SIG-M5 (cell line): ENCODE data around the gene ITGB2.

Experiments used
- DNase-seq: peaks from one replicate; lab custom pipeline; 2025; lab: John Stamatoyannopoulos, UW

Gene ITGB2

DNA sequence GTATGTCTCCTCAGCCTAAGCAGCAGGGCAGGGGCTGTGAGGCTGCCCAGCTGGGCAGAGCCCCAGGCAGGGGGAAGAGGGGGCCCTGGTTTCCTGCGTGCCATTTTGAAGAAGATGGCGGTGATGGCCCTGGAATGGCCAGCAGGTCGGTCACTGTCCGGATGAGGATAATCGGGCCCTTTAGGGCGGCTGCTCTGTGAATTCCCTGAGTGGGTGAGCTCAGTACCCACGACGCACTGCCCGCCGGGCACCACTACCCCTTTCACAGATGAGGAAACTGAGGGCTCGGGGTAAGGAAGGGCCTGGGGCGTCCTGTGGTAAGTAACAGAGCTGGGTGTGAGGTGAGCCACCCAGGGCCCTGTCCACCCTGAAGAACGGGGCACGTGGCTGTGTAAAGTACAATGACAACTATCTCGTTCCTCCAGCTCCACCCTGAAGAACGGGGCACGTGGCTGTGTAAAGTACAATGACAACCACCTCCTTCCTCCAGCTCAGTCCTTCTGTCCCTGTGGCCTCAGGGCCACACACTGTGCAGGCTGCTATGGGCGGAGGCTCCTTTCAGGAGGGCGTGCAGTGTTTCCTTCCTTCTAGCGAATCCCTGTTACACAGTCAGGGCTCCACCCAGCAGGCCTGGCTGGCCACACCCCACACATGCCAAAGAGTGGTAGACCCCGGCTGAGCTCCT, 23.2 kb downstream of the ITGB2 start:
- DNase-seq, result no peak

DNA sequence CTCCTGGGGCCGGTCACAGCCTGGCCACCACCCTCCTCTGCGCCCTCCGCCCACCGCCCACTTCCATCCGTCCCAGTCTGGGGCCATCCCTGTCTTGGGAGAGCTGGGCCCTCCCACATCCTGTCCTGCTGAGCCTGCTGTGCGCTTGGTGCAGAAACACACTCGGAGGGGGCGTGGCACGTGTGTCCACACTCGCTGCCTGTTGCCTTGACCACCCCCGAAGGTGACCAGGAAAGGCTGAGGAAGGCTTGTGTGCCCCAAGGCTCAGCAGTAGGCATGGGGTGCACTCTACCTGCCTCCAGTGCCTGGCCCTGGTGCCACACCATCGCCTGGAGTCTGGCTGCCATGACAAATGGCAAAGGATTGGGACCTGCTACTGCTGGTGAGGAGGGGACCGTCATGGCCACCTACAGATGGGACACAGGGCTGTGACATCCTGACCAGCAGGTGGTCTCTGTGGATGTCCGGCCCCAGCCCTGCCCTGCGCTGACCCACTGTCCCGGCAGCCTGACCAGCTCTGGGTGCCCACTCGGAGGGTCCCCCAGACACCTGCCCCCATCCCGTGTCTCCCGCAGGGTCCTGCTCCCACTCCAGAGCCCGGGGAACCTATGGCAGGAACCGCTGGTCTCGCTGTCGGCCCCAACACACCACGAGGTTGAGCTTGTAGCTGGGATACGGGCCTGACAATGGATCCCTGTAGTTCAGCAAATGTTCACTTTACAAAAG, 24.0 kb downstream of the ITGB2 start:
- DNase-seq, result no peak

DNA sequence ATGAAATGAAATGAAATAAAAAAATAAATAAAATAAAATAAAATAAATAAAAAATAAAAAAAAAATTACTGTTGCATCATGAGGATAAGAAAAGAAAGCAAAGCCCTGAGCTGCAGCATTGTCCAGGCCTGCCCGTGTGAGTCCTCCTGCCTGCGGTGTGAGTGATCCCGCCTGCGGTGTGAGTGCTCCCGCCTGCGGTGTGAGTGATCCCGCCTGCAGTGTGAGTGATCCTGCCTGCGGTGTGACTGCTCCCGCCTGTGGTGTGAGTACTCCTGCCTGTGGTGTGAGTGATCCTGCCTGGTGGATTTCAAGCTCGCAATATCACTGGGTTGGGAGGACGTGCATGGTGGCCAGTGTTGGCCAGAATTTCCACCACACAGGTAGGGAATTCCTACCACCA, 24.8 kb downstream of the ITGB2 start:
- DNase-seq, result no peak

DNA sequence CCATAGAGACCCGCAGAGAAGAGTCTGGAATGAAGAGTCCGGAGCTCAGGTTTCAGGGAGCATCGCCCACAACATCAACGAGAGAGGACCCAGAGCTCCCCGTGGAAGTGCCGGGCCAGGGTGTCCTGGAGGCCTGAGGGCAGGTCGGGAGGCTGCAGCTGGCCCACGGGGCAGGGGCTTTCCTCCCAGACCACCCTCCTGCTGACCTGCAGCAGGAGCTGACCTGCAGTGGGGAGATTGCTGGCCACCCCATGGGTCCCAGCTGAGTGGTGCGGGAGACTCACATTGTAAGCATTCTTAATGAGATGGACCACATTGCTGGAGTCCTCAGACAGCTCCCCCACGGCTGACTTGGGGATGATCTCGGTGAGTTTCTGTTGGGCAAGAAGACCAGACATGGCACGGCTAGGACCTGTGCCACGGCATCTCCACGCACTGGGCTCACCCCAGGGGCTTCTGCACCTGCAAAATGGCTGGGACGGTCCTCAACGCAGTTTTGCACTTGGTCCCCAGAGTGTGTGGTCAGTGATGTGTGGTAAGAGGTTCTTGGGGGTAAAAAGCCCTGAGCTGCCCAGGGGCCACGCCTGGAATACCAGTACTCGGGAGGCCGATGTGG, 25.9 kb downstream of the ITGB2 start:
- no peak for DNase-seq

DNA sequence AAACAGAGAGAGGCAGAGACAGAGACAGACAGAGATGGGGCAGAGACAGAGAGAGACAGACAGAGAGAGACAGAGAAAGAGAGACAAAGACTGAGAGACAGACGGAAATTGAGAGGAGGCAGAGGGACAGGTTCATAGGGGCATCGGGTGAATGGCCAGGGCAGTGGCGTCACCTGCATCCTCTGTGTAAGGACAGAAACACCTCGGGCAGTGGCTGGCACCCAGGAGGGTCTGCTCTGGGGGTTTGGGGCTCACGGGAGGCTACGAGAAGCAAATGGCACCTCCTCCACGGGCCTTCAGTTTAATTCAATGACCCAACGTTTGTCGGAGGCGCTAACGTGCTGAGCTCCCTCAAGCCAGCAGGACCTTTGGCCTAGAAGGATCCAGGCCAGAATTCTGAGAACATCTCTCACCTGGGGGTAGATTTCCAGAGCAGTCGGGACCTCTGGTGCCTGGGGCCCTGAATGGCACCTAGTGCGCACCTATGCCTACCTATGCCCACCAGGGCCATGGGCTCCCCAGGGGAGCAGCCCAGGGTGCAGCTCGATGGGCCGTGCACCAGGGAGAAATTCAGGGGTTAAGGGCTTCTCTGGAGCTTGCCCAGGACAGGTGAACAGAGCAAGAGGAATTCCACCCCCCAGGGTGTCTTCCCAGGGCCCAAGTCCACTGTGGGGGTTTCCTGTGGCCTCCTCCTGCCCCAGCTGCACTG, 26.6 kb downstream of the ITGB2 start:
- DNase-seq, result no peak

DNA sequence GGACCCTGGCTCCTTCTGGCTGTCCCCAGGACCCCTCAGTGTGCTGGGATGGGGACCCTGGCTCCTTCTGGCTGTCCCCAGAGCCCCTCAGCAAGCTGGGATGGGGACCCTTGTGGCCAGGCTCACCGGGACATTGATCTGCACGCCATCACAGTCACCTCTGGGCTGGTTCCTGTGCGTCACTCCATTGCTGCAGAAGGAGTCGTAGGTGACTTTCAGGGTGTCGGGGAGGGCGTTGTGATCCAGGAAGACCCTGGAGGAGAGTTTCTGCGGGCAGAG, 27.5 kb downstream of the ITGB2 start:
- no peak for DNase-seq

DNA sequence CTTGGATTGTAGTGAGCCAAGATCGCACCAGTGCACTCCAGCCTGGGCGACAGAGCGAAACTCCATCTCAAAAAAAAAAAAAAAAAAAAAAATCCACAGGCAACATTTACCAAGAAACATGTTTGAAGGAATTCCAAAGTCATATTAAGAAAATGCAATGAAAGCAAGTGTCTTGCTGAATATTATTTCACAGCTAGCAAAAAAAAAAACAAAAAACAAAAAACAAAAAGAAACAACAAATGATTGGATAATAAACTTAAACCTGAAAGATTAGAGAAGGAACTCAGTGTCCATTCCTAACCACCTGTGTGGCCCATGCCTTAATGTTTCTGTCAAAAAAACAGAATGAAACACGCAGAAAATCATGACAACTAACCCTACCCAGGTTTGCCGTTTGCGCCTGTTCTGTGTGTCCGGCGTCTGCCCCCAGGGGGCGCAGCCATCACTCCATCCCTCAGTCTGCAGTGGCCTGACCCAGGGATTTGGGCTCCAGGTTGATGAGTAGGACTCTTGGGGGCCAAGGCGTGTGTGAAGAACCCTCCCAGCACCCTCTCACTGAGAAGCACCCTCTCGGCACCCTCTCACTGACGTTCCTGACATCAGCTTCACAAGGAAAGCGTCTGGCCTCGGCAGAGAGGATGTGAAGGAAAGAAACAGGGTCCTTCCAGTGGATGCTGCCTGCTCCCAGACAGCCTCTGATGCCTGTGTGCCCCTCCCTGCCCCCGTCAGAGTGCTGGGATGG, 28.0 kb downstream of the ITGB2 start:
- DNase-seq, result no peak

DNA sequence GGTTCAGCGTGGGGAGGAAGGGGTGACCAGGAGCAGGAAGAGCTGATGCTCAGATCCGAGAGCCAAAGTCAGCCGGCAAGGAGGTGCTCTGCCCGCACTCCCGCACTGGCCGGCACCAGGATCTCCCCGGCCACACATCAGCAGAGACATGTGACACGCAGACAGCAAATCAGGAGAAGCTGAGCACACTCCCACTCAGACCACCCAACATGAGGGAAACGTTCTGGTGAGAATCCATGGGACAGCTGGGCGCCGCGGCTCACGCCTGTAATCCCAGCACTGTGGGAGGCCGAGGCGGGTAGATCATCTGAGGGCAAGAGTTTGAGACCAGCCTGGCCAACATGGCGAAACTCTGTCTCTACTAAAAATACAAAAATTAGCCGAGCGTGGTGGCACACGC, 28.6 kb downstream of the ITGB2 start:
- no peak for DNase-seq

DNA sequence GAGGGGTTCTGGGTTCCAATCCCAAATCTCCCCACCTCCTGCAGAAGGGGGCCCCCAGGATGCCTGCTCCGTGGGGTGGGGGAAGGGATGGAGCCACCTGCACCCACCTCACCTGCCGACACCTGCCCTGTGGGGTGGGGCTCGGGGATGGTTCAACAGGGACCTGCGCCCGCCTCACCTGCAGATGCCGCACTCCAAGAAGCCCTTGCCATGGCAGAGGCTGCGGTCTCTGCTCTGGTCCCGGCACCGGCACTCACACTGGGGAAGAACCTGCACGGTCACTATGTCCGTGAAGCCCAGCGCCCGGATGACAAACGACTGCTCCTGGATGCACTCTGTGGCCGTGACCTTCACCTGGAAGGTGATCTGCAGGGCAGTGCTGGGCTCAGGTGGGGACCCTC, 29.1 kb downstream of the ITGB2 start:
- DNase-seq, result no peak

DNA sequence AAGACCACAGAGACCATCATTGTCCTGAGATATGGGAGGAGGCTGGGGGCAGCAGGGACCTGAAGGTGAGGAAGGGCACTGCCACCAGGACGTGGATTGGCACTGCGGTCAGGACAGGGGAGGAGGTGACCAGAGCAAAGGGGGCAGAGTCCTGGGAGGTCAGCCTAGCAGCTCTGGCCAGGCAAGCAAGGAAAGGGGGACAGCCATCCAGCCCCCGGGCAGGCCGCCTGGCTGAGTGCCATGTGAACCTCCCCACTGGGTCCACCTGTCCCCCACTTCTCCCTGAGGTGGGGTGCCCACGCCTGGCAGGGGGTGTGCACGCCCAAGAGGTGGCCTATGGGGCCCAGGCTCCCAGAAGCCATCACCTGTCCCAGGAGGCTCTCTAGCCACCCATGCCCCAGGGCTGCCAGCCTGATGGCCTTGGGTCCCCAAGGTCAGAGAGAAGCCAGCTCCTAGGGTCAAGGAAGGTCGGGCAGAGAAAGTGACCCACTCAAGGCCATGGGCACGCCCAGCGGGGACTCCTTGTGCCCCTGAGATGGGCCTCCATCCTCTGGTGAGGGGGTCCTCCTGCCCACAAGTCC, 29.6 kb downstream of the ITGB2 start:
- DNase-seq, result no peak

DNA sequence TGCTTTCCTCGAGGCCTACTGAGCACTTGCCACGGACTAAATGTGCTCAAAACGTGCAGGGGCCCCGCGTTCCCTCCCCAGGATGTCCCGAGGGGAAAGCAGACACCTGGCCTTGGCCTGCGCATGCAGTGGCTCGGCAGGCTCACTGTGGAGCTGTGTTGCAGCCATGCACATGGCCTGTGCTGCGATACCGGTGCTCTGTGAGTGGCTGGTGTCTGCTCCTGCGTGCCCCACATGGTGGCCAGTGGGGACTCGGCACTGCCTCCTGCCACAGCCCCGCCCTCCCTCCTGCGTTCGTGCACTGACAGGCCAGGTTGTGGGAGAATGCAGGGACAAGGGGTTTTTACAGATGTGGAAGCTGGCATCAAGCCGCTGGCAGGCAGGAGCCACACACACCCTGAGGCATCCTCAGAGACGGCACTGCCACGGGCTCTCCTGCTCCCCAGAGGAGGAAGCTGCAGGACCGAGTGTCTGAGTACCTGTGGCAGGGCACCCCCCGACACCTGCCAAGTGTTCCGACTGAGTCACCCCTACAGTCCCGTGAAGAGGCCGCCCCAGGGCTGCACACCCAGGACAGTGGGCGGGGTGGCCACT, 30.3 kb downstream of the ITGB2 start:
- DNase-seq, result no peak

DNA sequence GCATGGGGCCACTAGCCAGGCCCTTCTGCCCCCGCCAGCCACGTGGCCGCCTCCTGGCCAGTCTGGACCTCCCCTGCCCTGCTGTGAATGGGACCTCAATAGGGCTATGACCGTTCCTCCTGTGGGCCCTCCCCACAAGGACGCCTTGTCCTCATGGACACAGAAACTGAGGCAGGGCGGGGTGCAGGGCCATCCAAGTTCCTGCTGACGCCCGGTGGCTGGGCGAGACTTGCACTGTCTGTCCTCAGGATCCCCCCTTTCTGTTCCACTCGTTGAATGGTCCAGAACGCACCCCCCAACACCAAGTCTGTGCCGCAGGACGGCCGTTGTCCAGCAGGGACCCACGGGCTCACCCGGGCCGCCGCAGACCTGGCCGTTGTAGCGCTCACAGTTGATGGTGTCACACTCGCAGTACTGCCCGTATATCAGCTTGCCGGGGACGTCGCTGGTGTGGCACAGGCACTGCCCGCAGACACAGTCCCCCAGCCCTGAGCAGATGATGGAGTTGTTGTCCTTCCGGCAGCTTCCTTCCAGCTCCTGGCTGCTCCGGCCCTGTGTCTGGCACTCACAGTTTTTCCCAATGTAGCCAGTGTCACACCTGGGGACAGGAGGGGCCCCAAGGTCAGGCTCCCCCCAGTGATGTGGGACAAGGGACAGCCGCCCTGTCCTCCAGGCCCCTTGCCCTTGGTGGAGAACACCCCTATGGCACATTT, 30.9 kb downstream of the ITGB2 start:
- DNase-seq, result no peak

DNA sequence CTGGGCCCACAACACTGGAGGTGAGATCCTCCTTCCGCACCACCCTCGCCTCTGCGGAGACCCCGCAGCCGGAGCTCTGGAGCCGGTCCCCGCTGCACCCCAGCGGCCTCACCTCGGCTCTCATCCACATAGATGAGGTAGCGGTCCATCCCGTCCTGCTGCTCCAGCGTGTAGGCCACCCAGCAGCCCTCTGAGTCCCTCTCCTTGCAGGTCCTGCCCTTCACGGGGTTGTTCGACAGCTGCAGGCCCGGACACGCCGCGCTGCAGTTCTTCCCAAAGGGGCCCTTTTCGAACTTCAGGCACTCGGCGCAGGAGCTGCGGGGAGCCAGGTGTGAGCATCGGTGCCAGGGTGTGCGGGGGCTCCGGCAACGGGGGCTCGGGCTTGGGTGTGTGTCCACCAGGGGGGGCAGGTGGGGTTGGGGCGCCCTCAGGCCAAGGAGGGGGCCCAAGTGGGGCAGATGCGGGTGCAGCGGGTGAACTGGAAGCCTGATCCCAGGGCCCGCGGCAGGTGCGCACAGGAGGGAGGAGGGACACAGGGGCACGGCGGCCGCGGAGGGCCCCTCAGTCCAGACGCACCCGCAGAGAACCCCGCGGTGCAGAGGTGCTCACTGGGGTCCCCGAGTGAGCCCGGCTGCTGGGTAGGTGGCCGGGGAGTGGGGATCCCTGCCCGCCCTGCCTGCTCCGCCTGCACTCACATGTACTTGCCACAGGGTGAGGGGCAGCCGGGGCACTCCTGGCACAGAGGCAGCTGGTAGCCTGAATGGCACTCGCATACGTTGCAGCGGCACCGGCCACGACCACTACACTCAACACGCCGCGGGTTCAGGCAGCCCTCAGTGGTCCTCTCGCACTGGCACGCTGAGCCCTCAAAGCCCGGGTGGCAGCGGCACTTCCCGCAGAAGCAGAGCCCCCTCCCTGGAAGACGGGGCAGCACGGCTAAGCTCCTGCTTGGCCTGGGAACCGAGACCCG, 31.8 kb downstream of the ITGB2 start:
- no peak for DNase-seq

DNA sequence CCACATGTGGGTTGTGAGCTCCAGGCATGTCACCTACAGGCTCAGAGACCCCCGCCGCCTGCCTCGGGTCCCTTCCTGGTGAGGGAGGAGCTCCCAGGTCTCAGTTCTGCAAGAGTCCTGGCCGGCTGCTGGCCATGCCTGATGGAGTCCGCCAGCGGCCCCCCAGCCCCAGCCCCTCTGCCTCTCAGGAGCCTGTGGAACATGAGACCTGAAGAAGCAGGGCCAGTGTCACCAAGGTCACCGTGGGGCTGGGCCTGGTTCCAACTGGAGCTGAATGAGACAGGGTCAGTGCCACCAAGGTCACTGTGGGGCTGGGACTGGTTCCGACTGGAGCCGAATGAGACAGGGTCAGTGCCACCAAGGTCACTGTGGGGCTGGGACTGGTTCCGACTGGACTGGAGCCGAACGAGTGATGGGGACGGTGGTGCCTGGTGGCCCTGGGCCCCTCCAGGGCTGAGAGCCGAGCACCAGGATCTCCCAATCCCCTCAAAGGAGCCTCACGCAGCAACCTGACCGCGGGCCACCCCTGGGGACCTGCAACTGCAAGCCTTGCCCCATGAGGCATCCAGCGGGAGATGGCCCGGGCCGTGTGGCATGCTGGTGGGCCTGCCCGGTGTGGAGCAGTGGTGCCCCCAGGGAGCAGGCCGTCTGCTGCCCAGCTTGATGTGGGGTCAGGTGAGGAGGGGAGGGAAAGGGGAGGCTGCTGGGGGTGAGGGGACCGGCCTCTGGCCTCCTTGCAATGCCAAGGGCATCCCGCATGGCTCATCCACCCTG, 32.7 kb downstream of the ITGB2 start:
- no peak for DNase-seq

DNA sequence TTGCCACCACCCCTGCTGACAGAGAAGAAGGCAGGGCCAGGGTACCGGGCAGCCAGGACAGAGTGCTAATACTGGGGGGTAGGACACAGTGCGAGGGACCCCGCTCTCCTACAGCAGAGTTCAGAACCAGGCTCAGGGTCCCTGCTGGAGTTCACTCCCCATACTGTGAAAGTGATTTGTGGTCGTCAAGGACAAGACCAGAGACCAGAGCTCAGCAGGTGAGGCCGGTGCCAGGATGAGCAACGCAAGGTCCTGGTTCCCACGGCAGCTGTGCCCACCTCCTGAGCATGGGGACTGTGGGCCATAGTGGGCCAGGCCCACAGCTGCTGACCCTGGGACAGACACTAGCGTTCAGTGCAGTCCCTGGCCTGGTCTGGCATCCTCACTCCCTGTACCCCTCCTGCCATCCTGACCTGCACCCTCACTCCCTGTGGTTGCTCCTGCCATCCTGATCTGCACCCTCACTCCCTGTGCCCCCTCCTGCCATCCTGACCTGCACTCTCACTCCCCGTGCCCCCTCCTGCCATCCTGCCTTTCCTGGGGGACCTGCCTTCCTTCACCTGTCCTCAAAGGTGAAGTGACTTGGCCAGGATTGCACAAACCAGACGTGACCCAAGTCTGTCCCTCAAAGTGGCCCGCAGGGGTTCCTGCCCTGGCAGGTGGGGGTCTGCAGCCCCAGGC, 33.4 kb downstream of the ITGB2 start:
- DNase-seq, result no peak

DNA sequence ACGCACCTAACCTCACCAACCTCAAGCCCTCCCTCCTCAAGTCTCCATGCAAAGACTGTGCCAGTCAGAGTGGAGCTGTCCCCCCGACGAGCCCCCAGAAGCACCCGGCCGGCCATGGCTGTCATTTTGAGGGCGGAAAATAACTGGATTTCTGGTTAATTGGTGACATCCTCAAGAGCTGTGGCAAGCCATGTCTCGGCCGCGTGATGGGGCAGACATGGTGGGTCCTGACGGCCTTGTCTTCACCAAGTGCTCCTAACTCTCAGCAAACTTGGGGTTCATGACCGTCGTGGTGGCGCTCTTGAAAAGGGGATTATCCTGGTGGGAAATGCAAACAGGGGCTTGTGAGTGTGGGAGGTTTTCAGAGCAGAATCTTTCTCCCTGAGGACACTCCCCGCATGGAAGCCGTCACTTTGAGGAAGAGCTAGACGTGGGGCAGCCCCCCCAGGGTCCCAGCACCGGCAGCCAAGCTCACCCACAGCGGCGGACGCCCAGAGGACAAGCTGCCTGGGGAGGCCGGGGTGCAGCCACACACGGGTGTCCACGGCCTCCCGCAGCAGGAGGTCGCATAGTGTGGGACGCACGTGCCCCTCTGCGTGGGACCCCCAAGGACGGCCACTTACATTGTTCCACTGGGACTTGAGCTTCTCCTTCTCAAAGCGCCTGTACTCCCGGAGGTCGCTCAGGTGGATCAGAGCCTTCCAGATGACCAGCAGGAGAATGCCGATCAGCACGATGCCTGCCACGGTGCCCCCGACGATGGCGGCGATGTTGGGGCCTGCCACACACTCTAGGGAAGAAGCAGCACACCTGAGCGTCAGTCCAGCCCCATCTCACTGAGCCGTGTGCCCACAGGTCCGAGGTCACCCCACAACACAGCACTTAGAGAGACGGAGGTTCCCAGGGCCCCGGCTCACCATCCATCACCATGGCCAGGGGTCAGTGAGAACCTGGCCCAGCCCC, 34.3 kb downstream of the ITGB2 start:
- no peak for DNase-seq

DNA sequence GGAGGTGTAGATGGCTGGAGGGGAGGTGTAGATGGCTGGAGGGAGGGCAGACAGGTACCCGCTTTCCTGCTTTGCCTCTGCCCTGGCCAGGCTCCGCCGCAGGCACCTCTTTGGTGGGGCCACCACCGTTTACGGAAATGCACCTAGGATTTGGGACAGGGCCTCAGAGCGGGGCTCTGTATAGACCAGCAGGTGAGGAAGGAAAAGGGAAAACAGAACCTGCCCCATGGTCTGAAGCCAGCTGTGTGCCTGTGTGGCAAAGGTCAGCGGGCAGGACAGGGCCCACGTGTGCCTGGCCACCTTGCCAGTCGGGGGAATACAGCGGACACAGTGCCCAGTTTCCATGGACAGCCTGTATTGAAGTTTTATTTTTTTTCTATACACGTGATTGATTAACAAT, 35.1 kb downstream of the ITGB2 start:
- no peak for DNase-seq
